ENCODE results near the gene SPTLC2. TPM values are rescaled to one million over a fixed set of nuclear protein-coding genes. Genes with fewer than 3 reads are reported as not detected.
"Not testable (repeated sequence)": the region's sequence is repeated elsewhere in the genome, so short reads cannot be mapped to it uniquely, and the experiment has no call there.

The SPTLC2 gene
- 42.6 and 60.3 TPM in 2 replicates for total RNA-seq

- DNase-seq (ENCODE audit: extremely low read depth, low read depth, low spot score) = peak; percentile 92
Measured at GRCh38 chr14:77616454-77617229, at the start of gene SPTLC2. Gene SPTLC2 (minus strand): TSS chr14:77616637. CDS start chr14:77616579, 58 bp downstream.

- no peak for DNase-seq (ENCODE audit: extremely low read depth, low read depth, low spot score)
Measured at GRCh38 chr14:77663293-77663692, 46.9 kb upstream of the SPTLC2 start.

- DNase-seq (ENCODE audit: extremely low read depth, low read depth, low spot score) = not testable (repeated sequence)
Measured at GRCh38 chr14:77661562-77661961, 45.1 kb upstream of the SPTLC2 start.

GRCh38 chr14:77660754-77661153 is 44.3 kb upstream of the SPTLC2 start:
- DNase-seq (ENCODE audit: extremely low read depth, low read depth, low spot score) = no peak

- no peak for DNase-seq (ENCODE audit: extremely low read depth, low read depth, low spot score)
Measured at GRCh38 chr14:77659831-77660230, 43.4 kb upstream of the SPTLC2 start.

- DNase-seq (ENCODE audit: extremely low read depth, low read depth, low spot score) = no peak
Measured at GRCh38 chr14:77657280-77657679, 40.8 kb upstream of the SPTLC2 start.

- DNase-seq (ENCODE audit: extremely low read depth, low read depth, low spot score) = no peak
Measured at GRCh38 chr14:77654001-77654441, 37.6 kb upstream of the SPTLC2 start.

- DNase-seq (ENCODE audit: extremely low read depth, low read depth, low spot score) = no peak
Measured at GRCh38 chr14:77649326-77649725, 32.9 kb upstream of the SPTLC2 start.

GRCh38 chr14:77648520-77649200 is 32.2 kb upstream of the SPTLC2 start:
- DNase-seq (ENCODE audit: extremely low read depth, low read depth, low spot score) = no peak

- DNase-seq (ENCODE audit: extremely low read depth, low read depth, low spot score) = no peak
Measured at GRCh38 chr14:77647853-77648252, 31.4 kb upstream of the SPTLC2 start.

- no peak for DNase-seq (ENCODE audit: extremely low read depth, low read depth, low spot score)
Measured at GRCh38 chr14:77646907-77647306, 30.5 kb upstream of the SPTLC2 start.

GRCh38 chr14:77645520-77646230 is 29.2 kb upstream of the SPTLC2 start:
- DNase-seq (ENCODE audit: extremely low read depth, low read depth, low spot score) = no peak

GRCh38 chr14:77642407-77642806 is 26.0 kb upstream of the SPTLC2 start:
- no peak for DNase-seq (ENCODE audit: extremely low read depth, low read depth, low spot score)

- no peak for DNase-seq (ENCODE audit: extremely low read depth, low read depth, low spot score)
Measured at GRCh38 chr14:77641534-77642341, 25.3 kb upstream of the SPTLC2 start.

- no peak for DNase-seq (ENCODE audit: extremely low read depth, low read depth, low spot score)
Measured at GRCh38 chr14:77640756-77641533, 24.5 kb upstream of the SPTLC2 start.

- DNase-seq (ENCODE audit: extremely low read depth, low read depth, low spot score) = no peak
Measured at GRCh38 chr14:77638771-77639171, 22.3 kb upstream of the SPTLC2 start.

GRCh38 chr14:77635869-77636268 is 19.4 kb upstream of the SPTLC2 start:
- DNase-seq (ENCODE audit: extremely low read depth, low read depth, low spot score) = not testable (repeated sequence)

GRCh38 chr14:77635466-77635865 is 19.0 kb upstream of the SPTLC2 start:
- DNase-seq (ENCODE audit: extremely low read depth, low read depth, low spot score) = not testable (repeated sequence)

GRCh38 chr14:77630111-77630510 is 13.7 kb upstream of the SPTLC2 start:
- DNase-seq (ENCODE audit: extremely low read depth, low read depth, low spot score) = no peak

- DNase-seq (ENCODE audit: extremely low read depth, low read depth, low spot score) = no peak
Measured at GRCh38 chr14:77625360-77625759, 8.9 kb upstream of the SPTLC2 start.

Data from glomerular endothelial cell (primary cell).